DMS79 (cell line): Measurements from ENCODE around the gene GSTP1.
"Not testable (repeated sequence)": the region's sequence is repeated elsewhere in the genome, so short reads cannot be mapped to it uniquely, and the experiment has no call there.

ENCODE experiments used
- DNase-seq: peaks from one replicate; lab custom pipeline; 2025; lab: John Stamatoyannopoulos, UW

The GSTP1 gene

GRCh38 chr11:67583247-67584204 is at the start of gene GSTP1:
Gene GSTP1, plus strand, starts transcription at chr11:67583812. Its CDS starts 32 bp downstream, at chr11:67583844.
- peak; percentile 70 for DNase-seq

GRCh38 chr11:67534070-67534679 is 49.4 kb upstream of the GSTP1 start:
- no peak for DNase-seq

- no peak for DNase-seq
Measured at GRCh38 chr11:67535561-67535960, 48.1 kb upstream of the GSTP1 start.

GRCh38 chr11:67538306-67538705 is 45.3 kb upstream of the GSTP1 start:
- DNase-seq: no peak

- no peak for DNase-seq
Measured at GRCh38 chr11:67538823-67539505, 44.6 kb upstream of the GSTP1 start.

- no peak for DNase-seq
Measured at GRCh38 chr11:67539550-67539949, 44.1 kb upstream of the GSTP1 start.

GRCh38 chr11:67541198-67541597 is 42.4 kb upstream of the GSTP1 start:
- no peak for DNase-seq

- DNase-seq: no peak
Measured at GRCh38 chr11:67542169-67542568, 41.4 kb upstream of the GSTP1 start.

GRCh38 chr11:67542971-67543370 is 40.6 kb upstream of the GSTP1 start:
- no peak for DNase-seq

- DNase-seq: no peak
Measured at GRCh38 chr11:67543585-67543984, 40.0 kb upstream of the GSTP1 start.

- DNase-seq: no peak
Measured at GRCh38 chr11:67544616-67545242, 38.9 kb upstream of the GSTP1 start.

- peak; percentile 25 for DNase-seq
Measured at GRCh38 chr11:67545280-67545679, 38.3 kb upstream of the GSTP1 start.

GRCh38 chr11:67548112-67548511 is 35.5 kb upstream of the GSTP1 start:
- DNase-seq: not testable (repeated sequence)

- no peak for DNase-seq
Measured at GRCh38 chr11:67548555-67549110, 35.0 kb upstream of the GSTP1 start.

- DNase-seq: no peak
Measured at GRCh38 chr11:67551127-67551526, 32.5 kb upstream of the GSTP1 start.

- DNase-seq: not testable (repeated sequence)
Measured at GRCh38 chr11:67551697-67552096, 31.9 kb upstream of the GSTP1 start.

GRCh38 chr11:67556244-67556643 is 27.4 kb upstream of the GSTP1 start:
- no peak for DNase-seq

GRCh38 chr11:67558084-67558772 is 25.4 kb upstream of the GSTP1 start:
- no peak for DNase-seq

- DNase-seq: no peak
Measured at GRCh38 chr11:67561971-67562619, 21.5 kb upstream of the GSTP1 start.

GRCh38 chr11:67562963-67563704 is 20.5 kb upstream of the GSTP1 start:
- DNase-seq: no peak
